GM12878 (cell line): ENCODE results near the gene EMID1. TPM values are rescaled to one million over a fixed set of nuclear protein-coding genes. Genes with fewer than 3 reads are reported as not detected.

Experiments used
- ATAC-seq: fragments of 200-7000 bp; cut with Tn5 transposase; 3 replicates; pipeline ENCODE4 v1.9.1; 2020; ENCODE audit warnings: mild to moderate bottlenecking, moderate library complexity
- BruUV-seq: library from RNA; stranded (reverse); fragments of 400-500 nt; replicated peaks from 2 replicates; lab custom pipeline; 2021; lab: Mats Ljungman, UMichigan
- CTCF ChIA-PET: fragments of 300-600 bp; sonication (Branson Sonifier 250); formaldehyde crosslinking; extraction: SDS; loops from one replicate; lab custom pipeline; 2021; ENCODE audit warnings: inconsistent platforms; lab: Yijun Ruan, JAX
- POLR2A ChIA-PET: fragments of 350-600 bp; formaldehyde crosslinking; extraction: SDS; loops from one replicate; lab custom pipeline; 2021; ENCODE audit warnings: inconsistent platforms; lab: Charles Lee
- RAD21 ChIA-PET: fragments of 300-600 bp; sonication (Branson Sonifier 250); formaldehyde crosslinking; loops from one replicate; lab custom pipeline; 2023; ENCODE audit warnings: antibody characterized with exemption; ENCODE audit not compliant: unreplicated experiment; lab: Charles Lee
- SMC1A ChIA-PET: fragments of 300-600 bp; sonication (Branson Sonifier 250); formaldehyde crosslinking; loops from one replicate; lab custom pipeline; 2023; ENCODE audit not compliant: unreplicated experiment, uncharacterized antibody; lab: Charles Lee
- DNase-seq: peaks from one replicate; pipeline ENCODE4 v3.0.0-alpha.2; 2011; ENCODE audit warnings: low read depth, low spot score
- FAIRE-seq: peaks from 3 replicates; lab custom pipeline; 2011; peaks lifted over from hg19 to GRCh38; lab: Jason Lieb, UNC
- H2AFZ ChIP-seq: 2 replicates; pipeline ENCODE4 v1.6.0; 2011; ENCODE audit warnings: low read depth, low read length, control low read depth; ENCODE audit not compliant: control insufficient read depth
- H3K27ac ChIP-seq: 2 replicates; pipeline ENCODE4 v1.5.1; 2011; ENCODE audit warnings: control low read depth; ENCODE audit not compliant: control insufficient read depth, insufficient read depth
- H3K27me3 ChIP-seq, 2 experiments: replicated peaks in 1 of 2; 2 replicates each; pipeline versions ENCODE4 v1.6.0 to v1.6.1; 2011; ENCODE audit warnings: low read length in 1 of 2; ENCODE audit not compliant: control insufficient read depth in 2 of 2, insufficient read depth in 2 of 2
- H3K36me3 ChIP-seq, 2 experiments: 2 replicates each; pipeline ENCODE4 v1.5.1; 2011; ENCODE audit warnings: low read length in 1 of 2; ENCODE audit not compliant: control insufficient read depth in 2 of 2, insufficient read depth in 2 of 2
- H3K4me1 ChIP-seq: 2 replicates; pipeline ENCODE4 v1.6.1; 2011; ENCODE audit warnings: mild to moderate bottlenecking, low read length, moderate library complexity, mixed read lengths; ENCODE audit not compliant: control insufficient read depth, insufficient read depth
- H3K4me2 ChIP-seq: 2 replicates; pipeline ENCODE4 v1.6.0; 2011; ENCODE audit warnings: control low read depth; ENCODE audit not compliant: control insufficient read depth, insufficient read depth
- H3K4me3 ChIP-seq: fragments of 200-600 bp; sonication (generic); 2 replicates; pipeline ENCODE4 v1.5.1; 2016
- H3K79me2 ChIP-seq: 2 replicates; pipeline ENCODE4 v1.6.0; 2011; ENCODE audit warnings: low read length; ENCODE audit not compliant: control insufficient read depth, insufficient read depth
- H3K9ac ChIP-seq: 2 replicates; pipeline ENCODE4 v1.8.0; 2011; ENCODE audit warnings: low read length, control low read depth, mixed read lengths; ENCODE audit not compliant: control insufficient read depth, insufficient read depth
- H3K9me3 ChIP-seq: replicated peaks from 3 replicates; pipeline ENCODE4 v1.5.1; 2011; ENCODE audit warnings: mild to moderate bottlenecking, low read length; ENCODE audit not compliant: control insufficient read depth, insufficient read depth
- H4K20me1 ChIP-seq: 2 replicates; pipeline ENCODE4 v1.6.0; 2011; ENCODE audit not compliant: control insufficient read depth, insufficient read depth
- BMI1 ChIP-seq: fragments of 450-650 bp; IDR thresholded peaks from 2 replicates; pipeline ENCODE4 v1.6.1; 2016; ENCODE audit warnings: mild to moderate bottlenecking, moderate library complexity, borderline replicate concordance
- IRF5 ChIP-seq: fragments of 450-650 bp; IDR thresholded peaks from 2 replicates; pipeline ENCODE4 v1.6.1; 2017; ENCODE audit warnings: borderline replicate concordance
- KLF5 ChIP-seq: fragments of 450-650 bp; IDR thresholded peaks from 2 replicates; pipeline ENCODE4 v1.6.1; 2014; ENCODE audit warnings: mild to moderate bottlenecking; ENCODE audit not compliant: partially characterized antibody
- POLR2A ChIP-seq: IDR thresholded peaks from 2 replicates; pipeline ENCODE4 v1.6.1; 2011; ENCODE audit warnings: low read depth, mild to moderate bottlenecking, low read length
- POLR2AphosphoS5 ChIP-seq: IDR thresholded peaks from 2 replicates; pipeline ENCODE4 v1.6.1; 2011; ENCODE audit warnings: mild to moderate bottlenecking, low read length, inconsistent platforms
- PRDM15 ChIP-seq: fragments of 450-650 bp; formaldehyde crosslinking; IDR thresholded peaks from 2 replicates; pipeline ENCODE4 v1.4.0; 2020; ENCODE audit warnings: mild to moderate bottlenecking, moderate library complexity
- SIN3A ChIP-seq: IDR thresholded peaks from 2 replicates; pipeline ENCODE4 v1.6.1; 2012; ENCODE audit warnings: low read depth, low read length, improper control_type of control experiment
- TCF12 ChIP-seq: IDR thresholded peaks from 2 replicates; pipeline ENCODE4 v1.6.1; 2011; ENCODE audit warnings: low read depth, mild to moderate bottlenecking, low read length
- USF1 ChIP-seq: IDR thresholded peaks from 2 replicates; pipeline ENCODE4 v1.6.1; 2011; ENCODE audit warnings: borderline replicate concordance, low read depth, mild to moderate bottlenecking, moderate library complexity, mixed read lengths, low read length; ENCODE audit not compliant: insufficient read depth; ENCODE audit errors: extremely low read length
- ZNF622 ChIP-seq: fragments of 450-650 bp; IDR thresholded peaks from 2 replicates; pipeline ENCODE4 v1.6.1; 2017; ENCODE audit warnings: mild to moderate bottlenecking, inconsistent platforms
- WGBS: methylation state at CpG from one replicate; pipeline ENCODE4 v1.1.6; 2016; ENCODE audit warnings: low lambda C conversion rate; ENCODE audit not compliant: insufficient replicate concordance, insufficient coverage; ENCODE audit errors: missing lambda C conversion rate; 5-methylcytosine and 5-hydroxymethylcytosine counted together
- in situ Hi-C: fragments of 300-500 bp; cut with MboI; formaldehyde crosslinking; loops from 9 replicates; pipeline ENCODE4 v1.14.3; 2018; ENCODE audit warnings: mixed read lengths
- intact Hi-C: fragments of 100-400 bp; cut with micrococcal nuclease; formaldehyde crosslinking; loops from one replicate; pipeline ENCODE4 v1.14.2; 2022; ENCODE audit not compliant: unreplicated experiment
- polyA plus RNA-seq, 11 experiments: library from polyadenylated mRNA; depleted of rRNA in 4 of 11; unstranded in 6 of 11; stranded (reverse) in 5 of 11; fragments of >200 nt; fragmentation: Nextera tagmentation in 4 of 11; fragmentation: Illumina TruSeq in 1 of 11; extraction: Ambion mirVana in 4 of 11; extraction: Trizol in 1 of 11; gene quantifications; 1 replicate in 1 of 11; 2 replicates in 10 of 11; pipeline versions ENCODE4 v1.2.1 to v1.2.3, GENCODE V29; 2011 to 2016; ENCODE audit warnings: inconsistent platforms in 2 of 11, missing spikeins in 2 of 11, low read depth in 1 of 11
- total RNA-seq, 4 experiments: library from RNA; depleted of rRNA in 3 of 4; stranded (reverse); fragments of >200 nt in 3 of 4; fragmentation: Illumina TruSeq in 1 of 4; extraction: Trizol in 1 of 4; gene quantifications; 2 replicates each; pipeline versions ENCODE4 v1.2.1 to v1.2.3, GENCODE V29; 2013 to 2021

EMID1 gene
- total and polyA plus RNA-seq, 10 of the 15 experiments (the other 5 are each of a cell fraction or from before 2014, with no cell fraction given), result 1.2 to 60.3 (median 12.0) TPM

GRCh38 chr22:29263791-29264276 lies 58.1 kb downstream of the EMID1 start:
- H3K27ac ChIP-seq, result no peak overlapping the region
- no peaks in the 10 kb centered on the region for H3K27me3 ChIP-seq
- ATAC-seq (no peak), DNase-seq (no peak), FAIRE-seq (no peak)
- ChIA-PET CTCF (interaction anchor here (0.7 to 1.3 kb wide), 2 partner anchors 8 to 18 kb away, joined by 3 read pairs; no protein-coding TSS in a partner anchor), RAD21 (no interaction called here), POLR2A (no interaction called here), SMC1A (no interaction called here)
- H3K9me3 ChIP-seq, result no peaks in the 10 kb centered on the region
- peaks cover 33% of the 10 kb centered on the region for H3K79me2 ChIP-seq
- H3K36me3 ChIP-seq, result peaks cover 7 to 9% of the 10 kb centered on the region in 2 experiments; a peak in 3 of 4 replicates
- no peak overlapping the region for H2AFZ ChIP-seq
- H3K4me1 ChIP-seq, result no peaks in the 10 kb centered on the region
- no peak overlapping the region for H3K4me2 ChIP-seq
- no peaks in the 10 kb centered on the region; the same call in 1 of the 2 replicates for H4K20me1 ChIP-seq
- in situ Hi-C loops, result no loop called here
- TF ChIP-seq POLR2AphosphoS5 (peak; percentile 57; the same call in 1 of the 2 replicates), SIN3A (no peak), POLR2A (peak; percentile 45)
- WGBS, result 97% methylated on average over 14 of the region's 14 CpGs
- no peak overlapping the region for H3K9ac ChIP-seq
- intact Hi-C loops, result no loop called here
- no peak overlapping the region for H3K4me3 ChIP-seq
- BruUV-seq, result no TSS peak

GRCh38 chr22:29265305-29265704 lies 59.6 kb downstream of the EMID1 start:
- POLR2A ChIA-PET, result no interaction called here
- WGBS, result 99% methylated on average over 7 of the region's 7 CpGs
- no peak overlapping the region for H3K27ac ChIP-seq
- H3K36me3 ChIP-seq, result peaks cover 9 to 10% of the 10 kb centered on the region in 2 experiments; a peak in 3 of 4 replicates
- BruUV-seq, result no TSS peak
- DNase-seq, result no peak
- no peak for ATAC-seq
- RAD21 ChIA-PET, result interaction anchor here (0.5 kb wide), 1 partner anchor 110 kb away, joined by 3 read pairs; no protein-coding TSS in a partner anchor
- H3K4me3 ChIP-seq, result no peak overlapping the region
- no peak for FAIRE-seq
- no peaks in the 10 kb centered on the region for H3K27me3 ChIP-seq
- no peak overlapping the region for H2AFZ ChIP-seq
- H3K4me2 ChIP-seq, result no peak overlapping the region
- H3K79me2 ChIP-seq, result peaks cover 47% of the 10 kb centered on the region
- in situ Hi-C loops (no loop called here), intact Hi-C loops (no loop called here)
- SMC1A ChIA-PET, result interaction anchor here (0.9 kb wide), 1 partner anchor 12 kb away, joined by 4 read pairs; no protein-coding TSS in a partner anchor
- H3K9ac ChIP-seq, result no peak overlapping the region
- CTCF ChIA-PET, result interaction anchor here (0.6 kb wide), 1 partner anchor 45 kb away, joined by 4 read pairs; no protein-coding TSS in a partner anchor
- no peaks in the 10 kb centered on the region for H3K4me1 ChIP-seq
- no peaks in the 10 kb centered on the region for H3K9me3 ChIP-seq
- H4K20me1 ChIP-seq, result peaks cover 5% of the 10 kb centered on the region
- TF ChIP-seq IRF5, result no peak
- TF ChIP-seq PRDM15 (CRISPR knock-in tag), result no peak
- no peak for TF ChIP-seq KLF5
- TF ChIP-seq TCF12, result no peak
- no peak for TF ChIP-seq USF1
- no peak for TF ChIP-seq BMI1
- TF ChIP-seq ZNF622, result no peak
